A549 (cell line): ENCODE results near the gene MBP. TPM values are rescaled to one million over a fixed set of nuclear protein-coding genes. Genes with fewer than 3 reads are reported as not detected.

ENCODE experiments used
- ATAC-seq, 2 experiments: fragments of 200-7000 bp in 1 of 2; fragments of >200 bp in 1 of 2; cut with Nextera tagmentation in 1 of 2; cut with Tn5 transposase in 1 of 2; 3 replicates each; pipeline versions ENCODE4 v1.8.0 to v1.9.1; 2018 to 2020; ENCODE audit warnings: mild to moderate bottlenecking in 1 of 2, moderate library complexity in 1 of 2
- CTCF ChIA-PET: fragments of 300-600 bp; sonication (Branson Sonifier 250); formaldehyde crosslinking; extraction: SDS; loops from one replicate; lab custom pipeline; 2021; ENCODE audit warnings: antibody characterized with exemption, inconsistent platforms; lab: Yijun Ruan, JAX
- POLR2A ChIA-PET: fragments of 350-600 bp; formaldehyde crosslinking; extraction: SDS; loops from one replicate; lab custom pipeline; 2021; ENCODE audit warnings: antibody characterized with exemption, inconsistent platforms; lab: Yijun Ruan, JAX
- DNase-seq, 2 experiments: peaks; one replicate each; pipeline versions ENCODE4 v3.0.0 to v3.0.0-alpha.2; 2011 to 2016; ENCODE audit warnings: low read depth in 1 of 2, low spot score in 1 of 2
- FAIRE-seq: peaks from 2 replicates; lab custom pipeline; 2011; peaks lifted over from hg19 to GRCh38; lab: Jason Lieb, UNC
- H3K27ac ChIP-seq, 2 experiments: fragments of >200 bp; sonication (Bioruptor Twin); formaldehyde crosslinking; 3 replicates each; pipeline ENCODE4 v1.5.1; 2016 to 2017
- H3K4me1 ChIP-seq: fragments of >200 bp; sonication (Bioruptor Twin); formaldehyde crosslinking; 3 replicates; pipeline ENCODE4 v1.6.1; 2016
- H3K4me2 ChIP-seq: fragments of >200 bp; sonication (Bioruptor Twin); formaldehyde crosslinking; 3 replicates; pipeline ENCODE4 v1.6.1; 2016
- H3K4me3 ChIP-seq: fragments of >200 bp; sonication (Bioruptor Twin); formaldehyde crosslinking; 3 replicates; pipeline ENCODE4 v1.5.1; 2016
- H3K9me3 ChIP-seq: fragments of >200 bp; sonication (Bioruptor Twin); formaldehyde crosslinking; 3 replicates; pipeline ENCODE4 v1.6.1; 2016
- BCL3 ChIP-seq: fragments of >200 bp; sonication (Bioruptor Twin); formaldehyde crosslinking; IDR thresholded peaks from 3 replicates; pipeline ENCODE4 v1.6.1; 2016
- BHLHE40 ChIP-seq: IDR thresholded peaks from 2 replicates; pipeline ENCODE4 v1.6.1; 2012; ENCODE audit warnings: low read depth, low read length, inconsistent platforms
- CEBPB ChIP-seq, 2 experiments: fragments of >200 bp in 1 of 2; sonication (Bioruptor Twin) in 1 of 2; formaldehyde crosslinking in 1 of 2; IDR thresholded peaks; 2 replicates each; pipeline ENCODE4 v1.6.1; 2012 to 2016
- EHMT2 ChIP-seq: fragments of 200-600 bp; sonication (generic); IDR thresholded peaks from 2 replicates; pipeline ENCODE4 v1.6.1; 2016; ENCODE audit warnings: antibody characterized with exemption, low read depth, mild to moderate bottlenecking, moderate library complexity
- FOSB ChIP-seq: fragments of 250-450 bp; sonication (Bioruptor Pico); IDR thresholded peaks from 2 replicates; pipeline ENCODE4 v1.5.0; 2020; ENCODE audit warnings: mild to moderate bottlenecking, moderate library complexity
- FOSL2 ChIP-seq, 2 experiments: fragments of 450-650 bp in 1 of 2; fragments of >200 bp in 1 of 2; sonication (Bioruptor Twin) in 1 of 2; formaldehyde crosslinking; IDR thresholded peaks; 2 replicates each; pipeline versions ENCODE4 v1.5.0 to v1.6.1; 2016 to 2020; ENCODE audit warnings: mild to moderate bottlenecking in 1 of 2, moderate library complexity in 1 of 2
- FOXS1 ChIP-seq: fragments of 250-450 bp; sonication (Bioruptor Pico); IDR thresholded peaks from 2 replicates; pipeline ENCODE4 v1.5.0; 2020; ENCODE audit warnings: mild to moderate bottlenecking, moderate library complexity
- HES2 ChIP-seq: fragments of >200 bp; sonication (Bioruptor Twin); formaldehyde crosslinking; IDR thresholded peaks from 2 replicates; pipeline ENCODE4 v1.6.1; 2016
- HMGXB4 ChIP-seq: fragments of 250-450 bp; sonication (Bioruptor Pico); IDR thresholded peaks from 2 replicates; pipeline ENCODE4 v1.5.0; 2021; ENCODE audit warnings: mild to moderate bottlenecking, moderate library complexity, borderline replicate concordance
- HOXA7 ChIP-seq: fragments of 250-450 bp; sonication (Bioruptor Pico); IDR thresholded peaks from 2 replicates; pipeline ENCODE4 v1.5.0; 2020; ENCODE audit warnings: mild to moderate bottlenecking, moderate library complexity
- HOXB13 ChIP-seq: fragments of 250-450 bp; sonication (Bioruptor Pico); IDR thresholded peaks from 2 replicates; pipeline ENCODE4 v1.5.0; 2020; ENCODE audit warnings: low read depth, mild to moderate bottlenecking, moderate library complexity
- JUN ChIP-seq, 2 experiments: fragments of >200 bp; sonication (Bioruptor Twin); formaldehyde crosslinking; IDR thresholded peaks; 2 replicates in 1 of 2; 3 replicates in 1 of 2; pipeline ENCODE4 v1.6.1; 2016 to 2017
- JUNB ChIP-seq: fragments of >200 bp; sonication (Bioruptor Twin); formaldehyde crosslinking; IDR thresholded peaks from 2 replicates; pipeline ENCODE4 v1.6.1; 2016
- KDM1A ChIP-seq: fragments of 200-600 bp; sonication (generic); IDR thresholded peaks from 2 replicates; pipeline ENCODE4 v1.6.1; 2016; ENCODE audit warnings: low read depth, mild to moderate bottlenecking
- MAZ ChIP-seq: fragments of 150-350 bp; IDR thresholded peaks from 2 replicates; pipeline ENCODE4 v1.6.1; 2014; ENCODE audit warnings: antibody characterized with exemption, low read depth, low read length, borderline replicate concordance
- MYC ChIP-seq: IDR thresholded peaks from 2 replicates; pipeline ENCODE4 v1.6.1; 2012; ENCODE audit warnings: mild to moderate bottlenecking, inconsistent platforms, low read length, improper control_type of control experiment, borderline replicate concordance
- NR3C1 ChIP-seq: fragments of >200 bp; sonication (Bioruptor Twin); formaldehyde crosslinking; IDR thresholded peaks from 3 replicates; pipeline ENCODE4 v1.6.1; 2017
- PBX3 ChIP-seq: IDR thresholded peaks from 2 replicates; pipeline ENCODE4 v1.6.1; 2012
- POLR2A ChIP-seq: IDR thresholded peaks from 2 replicates; pipeline ENCODE4 v1.6.1; 2012; ENCODE audit warnings: mild to moderate bottlenecking, low read length
- RARB ChIP-seq: fragments of 250-450 bp; sonication (Bioruptor Pico); IDR thresholded peaks from 2 replicates; pipeline ENCODE4 v1.8.0; 2021; ENCODE audit warnings: mild to moderate bottlenecking, moderate library complexity
- REST ChIP-seq: fragments of 200-600 bp; sonication (generic); IDR thresholded peaks from 2 replicates; pipeline ENCODE4 v1.6.1; 2016; ENCODE audit warnings: antibody characterized with exemption, mild to moderate bottlenecking, moderate library complexity
- RNF2 ChIP-seq: fragments of 200-600 bp; sonication (generic); IDR thresholded peaks from 2 replicates; pipeline ENCODE4 v1.6.1; 2016; ENCODE audit warnings: low read depth, mild to moderate bottlenecking, antibody characterized with exemption, moderate library complexity, borderline replicate concordance
- TP53 ChIP-seq: fragments of 250-450 bp; sonication (Bioruptor Pico); IDR thresholded peaks from 2 replicates; pipeline ENCODE4 v1.5.0; 2021; ENCODE audit warnings: mild to moderate bottlenecking, moderate library complexity
- USF2 ChIP-seq: fragments of 450-650 bp; IDR thresholded peaks from 2 replicates; pipeline ENCODE4 v1.6.1; 2014; ENCODE audit warnings: antibody characterized with exemption
- ZC3H11A ChIP-seq: fragments of 450-650 bp; IDR thresholded peaks from 2 replicates; pipeline ENCODE4 v1.6.1; 2014; ENCODE audit warnings: antibody characterized with exemption, mild to moderate bottlenecking
- ZFP36 ChIP-seq: fragments of 450-650 bp; IDR thresholded peaks from 2 replicates; pipeline ENCODE4 v1.6.1; 2014; ENCODE audit warnings: borderline replicate concordance; ENCODE audit not compliant: partially characterized antibody
- ZSCAN20 ChIP-seq: fragments of 250-450 bp; sonication (Bioruptor Pico); IDR thresholded peaks from 2 replicates; pipeline ENCODE4 v1.8.0; 2022; ENCODE audit warnings: mild to moderate bottlenecking, moderate library complexity
- WGBS: methylation state at CpG from one replicate; pipeline ENCODE4 v1.1.6; 2017; ENCODE audit errors: missing lambda C conversion rate; 5-methylcytosine and 5-hydroxymethylcytosine counted together
- polyA plus RNA-seq, 4 experiments: library from polyadenylated mRNA; depleted of rRNA in 3 of 4; stranded (reverse); fragments of >200 nt; fragmentation: RNase III in 1 of 4; extraction: RNeasy Plus Mini Kit Qiagen cat#74134 plus additional on column Dnase treatment in 1 of 4; gene quantifications; 2 replicates in 3 of 4; 3 replicates in 1 of 4; pipeline ENCODE4 v1.2.3, GENCODE V29; 2011 to 2017

MBP gene
- polyA plus RNA-seq, 2 of the 4 experiments (the other 2 are of a cell fraction), result 8.6 to 33.1 TPM

GRCh38 chr18:77121523-77121922 lies 11.1 kb downstream of the MBP start:
- ATAC-seq (no peak), FAIRE-seq (no peak), DNase-seq (no peak)
- CTCF ChIA-PET, result interaction anchor here (1.1 to 1.8 kb wide), 3 partner anchors 9 to 90 kb away, joined by 3 to 5 read pairs (median 4); no protein-coding TSS in a partner anchor
- H3K4me3 ChIP-seq, result no peak overlapping the region
- POLR2A ChIA-PET, result no interaction called here
- H3K9me3 ChIP-seq, result no peaks in the 10 kb centered on the region
- peaks cover 25% of the 10 kb centered on the region for H3K4me1 ChIP-seq
- WGBS, result 86% methylated on average over 3 of the region's 3 CpGs
- TF ChIP-seq HOXA7 (CRISPR knock-in tag) (no peak), EHMT2 (no peak), MAZ (no peak), HES2 (no peak), RARB (no peak), BCL3 (no peak), PBX3 (no peak), FOXS1 (CRISPR knock-in tag) (no peak), JUNB (no peak), USF2 (no peak), HMGXB4 (CRISPR knock-in tag) (no peak), RNF2 (no peak), POLR2A (no peak), ZC3H11A (no peak), TP53 (CRISPR knock-in tag) (no peak), ZSCAN20 (no peak)
- TF ChIP-seq, all 56 proteins: peak for 0
- Histone ChIP-seq H3K4me2 (no peak overlapping the region), H3K27ac (peak overlapping the region in 1 of 2 experiments; percentile 25; a peak in 1 of 6 replicates)

- 90% methylated on average over 17 of the region's 23 CpGs for WGBS
- no peak for FAIRE-seq
- H3K27ac ChIP-seq, result peak overlapping the region in 1 of 2 experiments; percentile 67; a peak in 3 of 6 replicates
- TF ChIP-seq REST (no peak), HOXB13 (CRISPR knock-in tag) (no peak), BHLHE40 (no peak), NR3C1 (no peak), ZFP36 (no peak), FOSL2 (IDR thresholded peaks at IDR 0.05) (no peak), FOSL2 (CRISPR knock-in tag; IDR thresholded peaks at IDR 0.05) (no peak), CEBPB (IDR thresholded peaks at IDR 0.05) (no peak), JUN (IDR thresholded peaks at IDR 0.05) (no peak), TP53 (CRISPR knock-in tag) (no peak), MYC (no peak), USF2 (no peak), MAZ (no peak), FOSB (CRISPR knock-in tag) (no peak), KDM1A (no peak)
Measured at GRCh38 chr18:77119851-77120491, 12.6 kb downstream of the MBP start.

More at GRCh38 chr18:77119851-77120491, 12.6 kb downstream of the MBP start:
- Histone ChIP-seq H3K4me2 (no peak overlapping the region), H3K9me3 (no peaks in the 10 kb centered on the region), H3K4me3 (no peak overlapping the region), H3K4me1 (peaks cover 24% of the 10 kb centered on the region)
- ATAC-seq, result no peak
- DNase-seq, result no peak
- POLR2A ChIA-PET, result no interaction called here
- CTCF ChIA-PET, result interaction anchor here (1.3 kb wide), 1 partner anchor 53 kb away, joined by 4 read pairs; no protein-coding TSS in a partner anchor
